Measurements from ENCODE around the gene CAMK1D.
"Not testable (repeated sequence)": the region's sequence is repeated elsewhere in the genome, so short reads cannot be mapped to it uniquely, and the experiment has no call there.

Gene CAMK1D

DNA sequence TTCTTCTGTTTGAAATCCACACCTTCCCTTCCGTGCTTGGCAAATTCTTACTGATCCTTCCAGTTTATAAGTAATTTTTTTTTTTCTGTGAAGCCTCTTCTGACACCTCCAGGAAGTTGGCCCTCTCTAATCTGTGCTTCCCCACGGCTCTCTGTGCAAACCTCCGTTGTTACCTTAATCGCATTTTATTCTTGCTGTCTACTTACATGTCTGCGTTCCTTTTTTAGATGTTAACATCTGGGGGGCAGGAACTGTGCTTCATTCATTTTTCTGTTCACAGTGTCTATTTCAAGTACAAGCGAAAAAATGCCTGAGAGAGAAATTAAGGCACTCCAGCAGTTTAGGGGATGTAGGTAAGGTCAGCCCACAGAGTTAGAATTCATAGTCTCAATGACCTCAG lies 8.4 kb upstream of the CAMK1D start:
- DNase-seq (ENCODE audit: low spot score), result no peak

DNA sequence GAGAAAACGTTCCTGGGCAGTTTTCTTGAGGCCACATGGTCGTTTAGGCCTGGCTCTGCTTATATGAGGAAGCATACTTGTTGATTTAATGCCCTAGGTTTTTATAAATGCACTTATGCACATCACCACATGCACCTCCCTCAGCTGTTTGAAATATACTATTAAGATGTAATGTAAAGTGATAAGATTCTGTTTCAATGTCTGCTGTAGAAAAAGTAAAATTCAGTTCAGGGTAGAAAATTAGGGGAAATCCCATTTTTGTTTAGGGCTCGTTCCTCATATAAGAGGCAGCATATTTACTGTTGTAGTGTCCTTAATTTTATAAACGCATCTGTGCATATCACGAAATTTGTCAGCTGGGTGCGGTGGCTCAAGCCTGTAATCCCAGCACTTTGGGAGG lies 7.8 kb upstream of the CAMK1D start:
- DNase-seq (ENCODE audit: low spot score), result no peak

DNA sequence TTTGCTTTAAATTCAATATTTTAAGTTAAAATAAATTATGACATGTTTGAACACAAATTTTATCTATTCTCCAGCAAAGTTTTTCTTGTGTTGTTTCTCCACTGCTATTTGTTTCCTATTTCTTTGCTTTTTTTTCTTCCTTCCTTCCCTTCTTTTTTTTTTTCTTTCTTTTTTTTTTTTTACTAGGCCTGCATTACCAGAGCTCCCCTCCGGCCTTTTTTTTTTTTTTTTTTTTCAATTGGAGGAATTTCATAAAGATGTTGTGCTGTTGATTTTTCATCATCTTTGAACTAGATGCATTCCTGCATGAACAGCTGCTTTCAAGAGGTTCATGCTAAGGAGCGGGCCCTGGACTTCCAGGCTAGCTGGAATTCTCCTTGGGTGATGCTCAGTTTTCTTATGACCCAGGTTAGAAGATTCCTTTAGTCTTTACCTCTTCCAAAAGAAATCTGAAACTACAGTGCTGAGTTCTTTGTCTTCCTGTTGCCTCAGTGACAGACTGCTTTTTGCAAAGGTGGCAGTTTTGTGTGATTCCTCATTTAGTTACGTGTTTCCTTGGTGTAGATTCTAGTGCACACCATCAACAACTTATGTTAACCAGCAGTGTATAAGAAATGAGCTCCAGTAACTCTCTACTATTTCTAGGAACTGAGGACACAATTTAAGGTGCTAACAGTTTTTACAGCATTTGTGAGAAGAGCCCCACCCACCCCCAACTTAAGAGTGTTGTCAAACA lies 4.8 kb upstream of the CAMK1D start:
- no peak for DNase-seq (ENCODE audit: low spot score)

DNA sequence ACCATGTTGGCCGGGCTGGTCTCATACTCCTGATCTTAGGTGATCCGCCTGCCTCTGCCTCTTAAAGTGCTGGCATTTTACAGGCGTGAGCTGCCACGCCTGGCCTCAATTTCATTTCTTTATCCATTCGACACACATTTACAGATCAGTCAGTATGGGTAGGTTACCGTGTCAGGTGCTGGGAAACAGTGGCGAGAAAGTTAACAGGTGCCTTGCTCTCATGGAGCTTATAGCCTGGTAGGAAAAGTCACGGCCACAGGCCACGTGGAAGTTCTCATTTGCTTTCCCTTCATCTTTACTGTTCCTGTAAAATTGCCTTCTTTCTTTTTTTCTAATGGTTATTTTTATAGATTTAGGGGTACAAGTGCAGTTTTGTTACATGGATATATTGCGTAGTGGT lies 2.6 kb upstream of the CAMK1D start:
- no peak for DNase-seq (ENCODE audit: low spot score)

DNA sequence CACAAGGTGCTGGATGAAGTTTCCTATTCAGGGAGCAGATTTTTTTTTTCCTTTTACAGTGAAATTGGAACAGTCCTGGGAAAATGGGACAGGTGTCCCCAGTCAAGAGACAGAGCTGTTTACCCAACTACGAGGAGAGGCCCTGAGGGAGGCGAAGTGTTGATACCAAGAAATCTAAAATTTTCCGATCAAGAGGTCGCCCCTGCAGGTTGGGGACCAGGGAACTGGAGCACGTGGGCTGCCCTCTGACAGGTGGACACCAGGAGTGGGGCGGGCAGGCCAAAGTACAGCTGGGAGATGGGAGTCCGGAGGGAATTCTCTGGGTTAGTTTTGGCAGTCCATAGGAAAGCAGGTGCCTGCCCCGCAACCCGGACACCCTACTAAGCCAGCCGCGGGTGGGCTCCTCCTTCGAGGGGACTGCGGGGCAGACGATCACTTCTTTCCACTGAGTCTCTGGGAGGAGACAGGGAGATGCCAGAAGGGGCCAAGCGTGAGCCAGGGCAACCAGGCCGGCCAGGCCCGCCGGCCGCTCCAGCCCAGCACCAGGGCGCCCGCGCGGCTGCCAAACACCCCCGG lies 965 bp upstream of the CAMK1D start:
- DNase-seq (ENCODE audit: low spot score), result no peak

DNA sequence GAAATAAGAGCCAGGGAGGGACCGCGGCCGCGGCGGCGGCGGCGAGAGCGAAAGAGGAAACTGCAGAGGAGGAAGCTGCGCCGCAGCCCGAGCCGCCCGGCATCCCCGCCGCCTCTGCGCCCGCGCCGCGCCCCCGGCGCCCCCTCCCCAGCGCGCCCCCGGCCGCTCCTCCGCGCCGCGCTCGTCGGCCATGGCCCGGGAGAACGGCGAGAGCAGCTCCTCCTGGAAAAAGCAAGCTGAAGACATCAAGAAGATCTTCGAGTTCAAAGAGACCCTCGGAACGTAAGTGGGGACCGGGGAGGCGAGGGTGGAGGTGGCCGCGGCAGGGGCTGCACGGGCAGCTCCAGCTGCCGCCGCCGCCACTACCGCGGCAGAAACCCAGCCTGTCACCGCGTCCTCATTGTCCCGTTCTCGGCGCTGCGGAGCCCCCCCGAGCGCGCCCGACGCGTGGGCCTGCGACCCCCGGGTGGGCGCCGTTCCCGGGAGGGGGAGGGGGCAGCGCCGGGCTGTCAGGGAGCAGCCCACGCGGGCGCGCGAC lies 351 bp downstream of the CAMK1D start:
- DNase-seq (ENCODE audit: low spot score), result no peak

DNA sequence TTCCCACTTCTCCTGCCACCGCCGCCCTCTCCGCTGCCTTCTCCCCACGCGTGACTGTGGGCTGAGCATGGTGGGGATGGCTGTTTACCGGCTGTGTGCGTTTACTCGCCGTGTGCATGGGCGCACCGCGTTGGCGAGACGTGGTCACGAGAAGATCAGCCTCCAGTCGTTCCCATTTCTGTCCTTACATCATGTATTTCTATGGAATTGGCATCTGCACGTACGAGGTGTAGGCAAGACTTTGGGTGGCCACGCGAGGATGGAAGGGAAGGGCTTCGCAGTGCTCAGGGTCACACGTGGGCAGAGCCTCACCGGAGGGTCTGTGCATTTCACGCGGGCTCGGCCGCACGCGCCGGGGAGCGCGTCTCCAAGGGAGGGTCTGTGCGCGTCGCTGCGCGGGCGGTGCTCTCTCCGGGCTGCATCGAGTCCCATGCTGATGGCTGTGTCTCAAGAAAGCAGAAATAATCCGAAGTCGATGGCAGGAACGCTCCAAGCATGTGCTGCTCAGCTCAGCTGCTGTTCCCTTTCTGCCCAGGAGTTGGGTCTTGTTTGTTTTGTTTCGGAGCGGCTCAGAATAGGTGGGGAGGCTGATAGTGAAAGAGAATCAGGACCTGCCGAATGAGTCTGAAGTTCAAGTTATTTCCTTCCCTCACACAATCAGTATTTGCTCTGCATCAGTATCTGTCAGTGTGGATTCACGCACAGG lies 973 bp downstream of the CAMK1D start:
- DNase-seq (ENCODE audit: low spot score), result peak; percentile 51

DNA sequence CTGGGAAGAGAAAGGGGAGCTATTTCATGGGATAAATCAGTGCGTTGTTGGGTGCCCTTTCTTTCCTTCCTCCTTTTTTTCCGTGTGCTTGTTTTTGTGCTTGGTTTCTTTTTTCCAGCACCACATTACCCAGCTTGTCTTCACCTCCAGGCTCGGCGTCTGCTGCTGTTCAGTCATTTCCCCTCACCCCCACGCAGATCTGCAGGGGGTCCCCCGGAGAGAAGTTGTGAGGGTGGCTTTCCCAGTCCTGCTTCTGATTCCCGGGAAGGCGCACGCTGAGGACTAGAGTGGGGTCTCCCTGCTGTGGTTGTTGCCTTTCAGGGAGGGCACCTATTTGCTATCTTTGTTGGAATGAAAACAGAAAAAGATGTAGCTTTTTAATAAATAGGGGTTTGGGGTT lies 1.6 kb downstream of the CAMK1D start:
- DNase-seq (ENCODE audit: low spot score), result no peak

DNA sequence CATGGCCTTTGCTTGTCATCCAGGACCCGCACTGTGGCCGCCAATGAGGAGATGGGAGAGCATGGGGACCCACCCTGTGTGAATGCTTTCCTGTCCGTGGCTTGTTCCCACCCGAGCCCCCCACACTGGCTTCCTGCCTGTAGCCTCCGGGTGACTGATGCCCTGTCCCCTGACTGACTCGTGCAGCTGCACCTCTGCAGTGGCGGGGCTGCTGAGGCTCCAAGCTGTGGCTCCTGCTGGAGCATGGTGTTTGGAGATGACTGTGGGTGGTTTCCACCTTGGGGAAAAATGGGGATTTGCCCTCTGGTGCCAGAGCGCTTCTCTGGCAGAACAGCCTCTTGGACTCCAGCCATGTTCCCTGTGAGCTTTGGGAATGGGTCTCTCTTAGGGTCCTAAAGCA lies 2.1 kb downstream of the CAMK1D start:
- DNase-seq (ENCODE audit: low spot score), result no peak

DNA sequence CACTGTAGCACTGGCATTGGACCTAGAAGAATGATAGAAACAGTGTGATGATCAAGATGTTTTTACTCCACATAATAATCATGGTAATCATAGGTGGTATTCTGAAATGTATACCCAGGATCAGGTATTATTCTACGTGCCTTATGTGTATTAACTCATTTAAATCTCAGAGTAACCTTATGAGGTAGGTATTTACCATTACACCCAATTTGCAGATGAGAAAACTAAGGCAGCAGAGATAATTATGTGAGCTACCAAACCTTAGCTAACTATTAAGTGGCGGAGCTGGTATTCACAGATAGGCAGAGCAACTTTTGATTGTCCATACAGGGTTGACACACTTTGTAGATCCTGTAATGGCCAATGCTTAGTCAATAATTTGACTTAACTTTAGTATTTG lies 2.5 kb downstream of the CAMK1D start:
- no peak for DNase-seq (ENCODE audit: low spot score)

DNA sequence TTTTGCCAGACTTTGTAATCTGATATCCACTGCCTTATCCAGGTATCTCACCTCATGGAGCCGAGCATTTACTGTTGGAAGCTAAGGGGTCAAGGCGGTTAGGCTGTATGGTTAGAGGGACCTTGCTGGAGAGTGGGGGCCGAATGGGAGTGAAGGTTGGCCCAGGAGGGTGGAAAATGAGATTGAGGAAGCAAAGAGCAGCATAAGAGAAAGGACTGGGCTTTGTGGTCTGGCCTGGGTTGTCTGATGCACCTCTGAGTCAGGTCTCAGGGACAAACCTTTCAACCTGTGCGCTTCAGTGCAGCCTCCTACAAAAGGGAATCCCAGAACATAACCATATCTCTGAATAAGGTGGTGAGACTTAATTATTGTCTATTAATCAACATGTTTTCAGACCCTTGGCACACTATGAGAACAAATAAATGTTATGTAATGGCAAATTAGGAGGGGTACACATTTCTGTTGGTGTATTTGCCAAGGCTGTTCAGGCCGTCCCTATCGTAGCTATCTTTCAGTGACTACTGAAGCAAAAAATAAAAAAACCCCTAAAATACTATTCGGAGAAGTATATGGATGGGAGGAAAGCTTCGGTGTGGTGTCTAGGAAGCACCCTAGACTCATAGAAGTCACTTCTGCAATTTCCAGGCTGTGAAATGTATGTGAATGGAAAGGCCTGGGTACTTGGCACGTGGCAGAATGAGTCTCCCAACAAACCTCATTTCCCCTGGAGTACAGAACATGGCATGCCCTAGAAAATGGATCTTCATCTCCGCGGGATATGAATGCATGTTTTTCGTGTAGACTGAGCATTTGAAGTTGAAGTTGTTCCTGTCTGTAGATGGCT lies 4.3 kb downstream of the CAMK1D start:
- no peak for DNase-seq (ENCODE audit: low spot score)

DNA sequence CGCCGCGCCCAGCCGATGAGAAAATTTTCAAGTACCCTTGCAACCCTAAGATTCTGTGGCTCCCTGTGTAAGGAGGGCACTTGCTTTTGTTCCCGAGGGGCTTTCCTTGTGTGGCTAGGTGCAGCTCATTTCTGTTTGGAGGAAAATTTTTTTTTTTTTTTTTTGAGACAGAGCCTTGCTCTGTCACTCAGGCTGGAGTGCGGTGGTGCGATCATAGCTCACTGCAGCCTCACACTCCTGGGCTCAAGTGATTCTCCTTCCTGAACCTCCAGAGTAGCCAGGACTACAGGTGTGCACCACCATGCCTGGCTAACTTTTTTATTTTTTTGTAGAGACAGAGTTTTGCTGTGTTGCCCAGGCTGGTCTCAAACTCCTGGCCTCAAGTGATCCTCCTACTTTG lies 5.3 kb downstream of the CAMK1D start:
- DNase-seq (ENCODE audit: low spot score), result not testable (repeated sequence)

DNA sequence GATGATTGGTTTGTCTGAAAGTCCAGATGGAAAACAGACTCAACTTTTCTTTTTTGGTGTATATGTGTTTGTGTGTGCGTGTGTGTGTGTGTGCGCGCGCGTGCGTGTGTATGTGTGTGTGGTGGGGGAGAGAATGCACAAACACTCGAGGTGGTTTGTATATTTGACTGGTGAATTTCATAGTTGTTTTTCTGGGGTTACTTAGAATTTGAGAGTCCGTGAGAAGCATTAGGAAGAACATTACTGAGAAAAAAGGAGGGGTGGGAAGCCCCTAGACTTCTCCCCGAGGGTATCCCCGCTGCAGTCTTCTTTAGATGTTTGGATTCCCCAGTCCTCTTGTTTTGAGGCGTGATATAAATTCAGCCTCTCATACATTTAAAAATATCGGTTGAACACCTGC lies 6.0 kb downstream of the CAMK1D start:
- no peak for DNase-seq (ENCODE audit: low spot score)

DNA sequence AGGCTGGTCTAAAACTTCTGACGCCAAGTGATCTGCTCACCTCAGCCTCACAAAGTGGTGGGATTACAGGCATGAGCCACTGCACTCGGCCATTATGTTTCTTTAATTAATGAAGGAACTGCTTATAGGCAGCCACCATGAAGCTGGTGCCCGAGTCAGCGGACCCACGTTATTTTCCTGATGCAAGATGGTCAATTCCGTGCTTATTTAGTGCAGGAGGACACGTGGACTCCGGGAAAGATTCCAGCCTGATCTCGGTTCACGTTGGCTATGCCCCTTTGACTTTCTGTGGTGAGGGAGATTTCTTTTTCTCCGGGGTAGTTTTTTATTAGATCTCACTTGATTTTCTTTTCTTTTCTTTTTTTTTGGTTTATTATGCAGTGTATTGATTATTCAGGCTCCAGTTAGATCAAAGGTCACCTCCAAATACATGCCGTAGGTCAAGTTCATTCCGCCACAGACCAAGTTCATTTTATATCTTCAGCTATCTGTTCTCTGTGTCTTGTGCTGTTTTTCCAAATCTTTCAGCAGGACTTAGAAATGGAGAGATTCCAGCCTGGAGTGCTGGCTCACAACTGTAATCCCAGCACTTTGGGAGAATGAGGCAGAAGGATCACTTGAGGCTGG lies 8.3 kb downstream of the CAMK1D start:
- DNase-seq (ENCODE audit: low spot score), result no peak

DNA sequence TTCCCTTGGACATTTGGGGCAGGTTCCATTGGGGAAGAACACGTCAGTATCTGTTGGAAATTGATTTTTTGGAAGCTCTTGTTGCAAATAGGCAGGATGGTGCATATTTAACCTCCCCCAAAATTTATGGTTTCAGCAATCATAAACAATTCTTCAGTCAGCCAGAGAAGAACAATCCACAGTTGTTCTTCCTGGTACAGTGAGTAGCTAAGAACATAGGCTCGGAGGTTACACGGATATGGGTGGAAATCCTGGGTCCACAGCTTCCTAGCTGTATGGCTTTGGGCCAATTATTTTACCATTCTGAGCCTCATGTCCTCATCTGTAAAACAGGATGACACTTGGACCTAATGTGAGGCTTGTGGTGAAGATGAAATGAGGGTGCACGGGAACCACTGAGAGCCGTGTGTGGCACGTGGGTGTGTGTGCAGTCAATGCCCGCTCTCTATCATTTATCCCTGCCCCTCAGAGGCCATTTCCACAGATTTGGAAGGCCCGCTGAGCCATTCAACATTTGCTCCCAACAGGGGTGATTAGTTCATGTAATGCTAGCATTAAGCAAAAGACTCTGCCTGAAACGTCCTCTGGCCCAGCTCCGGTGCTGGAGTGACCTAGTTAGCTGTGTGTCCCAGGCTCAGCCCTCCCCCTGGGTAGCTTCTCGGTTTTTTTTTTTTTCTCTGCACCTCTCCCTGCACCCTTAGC lies 9.7 kb downstream of the CAMK1D start:
- no peak for DNase-seq (ENCODE audit: low spot score)

DNA sequence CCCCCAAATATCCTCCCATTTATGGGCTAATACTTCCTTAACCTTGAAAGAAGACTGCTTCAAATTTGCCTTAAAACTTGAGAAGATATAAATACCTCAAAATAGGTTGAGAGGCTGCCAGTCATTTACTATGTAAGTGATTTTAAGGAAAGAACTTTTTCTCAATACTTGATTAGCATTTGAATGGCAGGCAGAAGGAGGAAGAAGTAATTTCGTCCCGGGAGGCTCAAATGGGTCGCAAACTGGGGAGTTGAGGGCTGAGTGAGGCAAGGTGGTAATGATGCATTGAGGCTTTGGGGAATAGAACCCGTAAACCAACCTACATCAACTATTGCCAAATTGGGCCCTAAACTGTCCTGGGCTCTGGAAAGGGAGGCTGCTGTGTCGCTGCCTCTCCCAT lies 11.1 kb downstream of the CAMK1D start:
- no peak for DNase-seq (ENCODE audit: low spot score)

DNA sequence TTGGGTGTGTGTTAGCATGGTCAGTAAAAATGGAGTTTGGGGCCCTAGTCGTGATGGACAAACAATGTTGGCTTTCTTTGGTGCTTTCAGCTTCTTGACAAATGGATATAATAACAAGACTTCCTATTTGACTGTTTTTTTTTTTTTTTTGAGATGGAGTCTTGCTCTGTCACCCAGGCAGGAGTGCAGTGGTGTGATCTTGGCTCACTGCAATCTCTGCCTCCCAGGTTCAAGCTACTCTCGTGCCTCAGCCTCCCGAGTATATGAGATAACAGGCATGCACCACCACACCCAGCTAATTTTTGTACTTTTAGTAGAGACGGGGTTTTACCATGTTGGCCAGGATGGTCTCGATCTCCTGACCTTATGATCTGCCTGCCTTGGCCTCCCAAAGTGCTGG lies 11.8 kb downstream of the CAMK1D start:
- not testable (repeated sequence) for DNase-seq (ENCODE audit: low spot score)

DNA sequence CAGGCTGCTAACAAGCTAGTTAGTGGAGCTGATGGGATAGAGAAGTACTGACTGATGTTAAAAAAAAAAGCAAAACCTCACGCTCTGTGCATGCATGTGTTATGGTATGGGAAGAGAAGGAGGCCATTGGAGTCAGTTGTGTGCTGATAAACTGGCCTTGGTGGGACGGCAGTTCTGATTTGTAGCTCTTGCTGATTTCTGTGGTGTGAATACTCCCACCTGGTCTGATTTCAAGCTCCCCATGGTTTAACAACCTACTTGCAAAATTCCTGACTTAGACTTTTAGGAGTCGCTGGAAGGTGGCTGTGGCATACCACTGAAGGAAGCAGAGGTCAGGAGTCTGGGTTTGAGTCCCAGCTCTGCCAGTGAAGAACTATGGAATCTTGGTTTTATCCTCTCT lies 15.2 kb downstream of the CAMK1D start:
- DNase-seq (ENCODE audit: low spot score), result no peak

DNA sequence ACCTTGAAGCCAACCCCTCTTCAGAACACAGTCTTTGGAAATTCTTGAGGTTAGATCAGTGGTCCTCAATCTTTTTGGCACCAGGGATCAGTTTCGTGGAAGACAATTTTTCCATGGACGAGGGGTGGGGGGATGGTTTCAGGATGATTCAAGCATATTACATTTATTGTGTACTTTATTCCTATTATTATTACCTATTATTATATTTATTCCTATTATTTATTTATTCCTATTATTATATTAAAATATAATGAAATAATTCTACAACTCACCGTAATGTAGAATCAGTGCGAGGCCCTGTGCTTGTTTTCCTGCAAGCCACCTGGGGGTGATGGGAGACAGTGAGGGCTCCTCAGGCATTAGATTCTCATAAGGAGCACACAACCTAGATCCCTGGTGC lies 17.9 kb downstream of the CAMK1D start:
- no peak for DNase-seq (ENCODE audit: low spot score)

DNA sequence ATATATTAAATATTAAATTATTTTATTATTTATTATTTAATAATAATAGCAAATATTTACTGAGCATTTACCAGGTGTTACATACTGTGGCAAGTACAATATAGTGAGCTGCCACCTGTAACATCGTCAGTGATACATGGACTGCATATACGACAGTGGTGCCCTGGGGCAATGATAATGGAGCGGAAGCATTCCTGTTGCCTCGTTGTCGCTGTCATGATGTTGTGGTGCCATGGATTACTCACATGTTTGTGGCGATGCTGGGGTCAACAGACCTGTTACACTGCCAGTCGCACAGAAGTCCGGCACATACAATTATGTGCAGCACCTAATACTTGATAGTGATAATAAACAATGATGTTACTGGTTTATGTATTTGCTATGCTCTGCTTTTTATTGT lies 20.6 kb downstream of the CAMK1D start:
- no peak for DNase-seq (ENCODE audit: low spot score)

DNA sequence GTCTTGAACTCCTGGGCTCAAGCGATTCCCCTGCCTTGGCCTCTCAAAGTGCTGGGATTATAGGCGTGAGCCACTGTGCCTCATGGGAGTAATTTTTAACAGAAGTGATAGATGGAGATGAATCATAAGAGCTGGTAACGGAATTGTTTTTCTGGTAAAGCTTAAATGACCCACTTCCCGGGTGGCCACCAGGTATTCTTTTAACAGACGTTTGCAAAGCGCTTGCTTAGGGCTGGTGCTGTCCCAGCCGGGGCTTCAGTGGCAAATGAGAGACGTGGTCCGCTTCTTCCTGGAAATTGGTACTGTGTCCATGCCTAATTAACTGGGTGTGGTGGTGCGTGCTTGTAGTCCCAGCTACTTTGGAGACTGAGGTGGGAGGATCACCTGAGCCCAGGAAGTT lies 23.5 kb downstream of the CAMK1D start:
- no peak for DNase-seq (ENCODE audit: low spot score)
